Activated CD8-positive, alpha-beta memory T cell treated with anti-CD3 and anti-CD28 coated beads for 1 hour (primary cell): ENCODE measurements around the gene AMDHD1.

ENCODE experiments used
- DNase-seq, 2 donors: peaks; one replicate each; pipeline ENCODE4 v3.0.0-alpha.2; 2020; ENCODE audit warnings: low read depth in 1 of 2; ENCODE audit errors: extremely low read depth in 1 of 2

AMDHD1 gene

GRCh38 chr12:95994476-95994875, 51.3 kb downstream of the AMDHD1 start:
- DNase-seq = no peak

- DNase-seq = no peak
Measured at GRCh38 chr12:95995238-95996031, 52.3 kb downstream of the AMDHD1 start.

- DNase-seq = no peak
Measured at GRCh38 chr12:95996034-95996658, 53.0 kb downstream of the AMDHD1 start, which contains the start of gene HAL. TSS of gene HAL (minus strand) at chr12:95996344. CDS start at chr12:95995910, 434 bp downstream.

- no peak for DNase-seq
Measured at GRCh38 chr12:95997276-95997675, 54.1 kb downstream of the AMDHD1 start.

- DNase-seq = no peak
Measured at GRCh38 chr12:95997911-95998510, 54.9 kb downstream of the AMDHD1 start.

GRCh38 chr12:95998611-95999286, 55.6 kb downstream of the AMDHD1 start:
- no peak for DNase-seq

GRCh38 chr12:95999484-95999883, 56.4 kb downstream of the AMDHD1 start:
- no peak for DNase-seq

- DNase-seq = no peak
Measured at GRCh38 chr12:96000858-96001257, 57.7 kb downstream of the AMDHD1 start.

GRCh38 chr12:96006727-96007126, 63.6 kb downstream of the AMDHD1 start:
- DNase-seq = no peak

GRCh38 chr12:96007729-96008128, 64.6 kb downstream of the AMDHD1 start:
- no peak for DNase-seq

- DNase-seq = no peak
Measured at GRCh38 chr12:96014943-96015599, 71.9 kb downstream of the AMDHD1 start.

GRCh38 chr12:96015672-96016071, 72.5 kb downstream of the AMDHD1 start:
- DNase-seq = no peak
